ENCODE results near the gene TMEM92. TPM values are rescaled to one million over a fixed set of nuclear protein-coding genes. Genes with fewer than 3 reads are reported as not detected.
"Not testable (repeated sequence)": the region's sequence is repeated elsewhere in the genome, so short reads cannot be mapped to it uniquely, and the experiment has no call there.

TMEM92 gene
- total RNA-seq, 1 experiment from 2014 or later: not detected

GRCh38 chr17:50297407-50297865, 23.2 kb downstream of the TMEM92 start:
- no peaks in the 10 kb centered on the region for H4K20me1 ChIP-seq (ENCODE audit: insufficient read depth, low read depth, low read length)
- H3K9me3 ChIP-seq (ENCODE audit: low read length): no peaks in the 10 kb centered on the region
- no peaks in the 10 kb centered on the region for H3K36me3 ChIP-seq (ENCODE audit: insufficient read depth, low read length)
- H3K27me3 ChIP-seq (ENCODE audit: low read length): no peaks in the 10 kb centered on the region
- no peak overlapping the region for H3K9ac ChIP-seq (ENCODE audit: low read length)
- H3K9me2 ChIP-seq (replicated peaks; ENCODE audit: insufficient read depth, low read length): no peaks in the 10 kb centered on the region
- H3K4me1 ChIP-seq (ENCODE audit: low read length): no peaks in the 10 kb centered on the region
- no peak overlapping the region for H3K4me3 ChIP-seq (ENCODE audit: low read length)
- no peaks in the 10 kb centered on the region for H3K79me2 ChIP-seq (ENCODE audit: low read length)
- no peak overlapping the region for H3K27ac ChIP-seq (ENCODE audit: low read length)
- peak; percentile 78 for DNase-seq
- H2AFZ ChIP-seq (ENCODE audit: low read length): no peak overlapping the region
- no peak overlapping the region for H3K4me2 ChIP-seq (ENCODE audit: low read depth, low read length, poor library complexity, severe bottlenecking)

DNA sequence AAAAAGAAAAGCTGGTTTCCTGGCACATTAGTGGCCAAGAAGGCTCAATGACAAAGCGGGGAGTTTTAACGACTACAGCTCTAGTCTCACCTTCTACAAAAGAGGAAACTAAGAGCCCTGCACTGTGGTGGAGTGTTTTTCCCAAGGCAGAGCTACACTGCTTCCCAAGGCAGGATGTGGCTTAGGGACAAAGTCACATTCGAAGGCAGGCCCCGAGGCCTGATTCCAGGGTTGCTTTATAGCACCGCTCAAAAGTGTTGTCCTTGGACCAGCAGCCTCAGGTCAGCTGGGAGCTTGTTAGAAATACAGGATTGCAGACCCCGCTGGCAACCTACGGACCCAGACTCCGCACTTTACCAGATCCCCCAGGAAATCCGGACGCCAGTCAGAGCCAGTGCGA, 23.8 kb downstream of the TMEM92 start:
- Histone ChIP-seq H3K79me2 (ENCODE audit: low read length) (no peaks in the 10 kb centered on the region), H3K36me3 (ENCODE audit: insufficient read depth, low read length) (no peaks in the 10 kb centered on the region), H3K4me3 (ENCODE audit: low read length) (no peak overlapping the region), H3K9me3 (ENCODE audit: low read length) (no peaks in the 10 kb centered on the region), H3K27me3 (ENCODE audit: low read length) (no peaks in the 10 kb centered on the region), H4K20me1 (ENCODE audit: insufficient read depth, low read depth, low read length) (no peaks in the 10 kb centered on the region), H3K9me2 (replicated peaks; ENCODE audit: insufficient read depth, low read length) (no peaks in the 10 kb centered on the region), H2AFZ (ENCODE audit: low read length) (no peak overlapping the region), H3K4me2 (ENCODE audit: low read depth, low read length, poor library complexity, severe bottlenecking) (no peak overlapping the region), H3K4me1 (ENCODE audit: low read length) (no peaks in the 10 kb centered on the region), H3K9ac (ENCODE audit: low read length) (no peak overlapping the region), H3K27ac (ENCODE audit: low read length) (no peak overlapping the region)
- DNase-seq: no peak

- Histone ChIP-seq H3K4me1 (ENCODE audit: low read length) (no peaks in the 10 kb centered on the region), H3K4me3 (ENCODE audit: low read length) (no peak overlapping the region), H4K20me1 (ENCODE audit: insufficient read depth, low read depth, low read length) (no peaks in the 10 kb centered on the region), H3K9ac (ENCODE audit: low read length) (no peak overlapping the region), H3K27ac (ENCODE audit: low read length) (no peak overlapping the region), H3K36me3 (ENCODE audit: insufficient read depth, low read length) (no peaks in the 10 kb centered on the region), H3K9me3 (ENCODE audit: low read length) (no peaks in the 10 kb centered on the region), H3K9me2 (replicated peaks; ENCODE audit: insufficient read depth, low read length) (no peaks in the 10 kb centered on the region), H3K79me2 (ENCODE audit: low read length) (no peaks in the 10 kb centered on the region), H3K4me2 (ENCODE audit: low read depth, low read length, poor library complexity, severe bottlenecking) (no peak overlapping the region), H3K27me3 (ENCODE audit: low read length) (no peaks in the 10 kb centered on the region), H2AFZ (ENCODE audit: low read length) (no peak overlapping the region)
- DNase-seq: no peak
Observed at GRCh38 chr17:50299776-50300175, 25.5 kb downstream of the TMEM92 start.

DNA sequence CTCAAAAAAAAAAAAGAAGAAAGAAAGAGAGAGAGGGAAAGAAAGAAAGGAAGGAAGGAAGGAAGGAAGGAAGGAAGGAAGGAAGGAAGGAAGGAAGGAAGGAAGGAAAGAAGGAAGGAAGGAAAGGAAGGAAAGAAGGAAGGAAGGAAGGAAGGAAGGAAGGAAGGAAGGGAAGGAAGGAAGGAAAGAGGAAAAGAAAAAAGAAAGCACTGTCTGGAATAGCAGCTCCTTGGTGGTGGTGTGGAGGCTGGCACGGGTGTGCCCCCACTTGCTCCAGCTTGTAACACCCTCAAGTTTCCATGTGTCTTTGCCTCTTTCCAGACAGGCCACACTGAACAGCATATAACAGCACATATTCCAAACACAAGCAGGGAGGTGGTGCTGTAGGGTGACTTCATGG, 26.6 kb downstream of the TMEM92 start:
- not testable (repeated sequence) for H3K9me2 ChIP-seq (replicated peaks; ENCODE audit: insufficient read depth, low read length); H3K27ac ChIP-seq (ENCODE audit: low read length); H3K9ac ChIP-seq (ENCODE audit: low read length); H4K20me1 ChIP-seq (ENCODE audit: insufficient read depth, low read depth, low read length); H3K36me3 ChIP-seq (ENCODE audit: insufficient read depth, low read length); H3K79me2 ChIP-seq (ENCODE audit: low read length); H3K27me3 ChIP-seq (ENCODE audit: low read length); H2AFZ ChIP-seq (ENCODE audit: low read length); H3K4me1 ChIP-seq (ENCODE audit: low read length); H3K4me2 ChIP-seq (ENCODE audit: low read depth, low read length, poor library complexity, severe bottlenecking); H3K9me3 ChIP-seq (ENCODE audit: low read length); H3K4me3 ChIP-seq (ENCODE audit: low read length); DNase-seq

DNA sequence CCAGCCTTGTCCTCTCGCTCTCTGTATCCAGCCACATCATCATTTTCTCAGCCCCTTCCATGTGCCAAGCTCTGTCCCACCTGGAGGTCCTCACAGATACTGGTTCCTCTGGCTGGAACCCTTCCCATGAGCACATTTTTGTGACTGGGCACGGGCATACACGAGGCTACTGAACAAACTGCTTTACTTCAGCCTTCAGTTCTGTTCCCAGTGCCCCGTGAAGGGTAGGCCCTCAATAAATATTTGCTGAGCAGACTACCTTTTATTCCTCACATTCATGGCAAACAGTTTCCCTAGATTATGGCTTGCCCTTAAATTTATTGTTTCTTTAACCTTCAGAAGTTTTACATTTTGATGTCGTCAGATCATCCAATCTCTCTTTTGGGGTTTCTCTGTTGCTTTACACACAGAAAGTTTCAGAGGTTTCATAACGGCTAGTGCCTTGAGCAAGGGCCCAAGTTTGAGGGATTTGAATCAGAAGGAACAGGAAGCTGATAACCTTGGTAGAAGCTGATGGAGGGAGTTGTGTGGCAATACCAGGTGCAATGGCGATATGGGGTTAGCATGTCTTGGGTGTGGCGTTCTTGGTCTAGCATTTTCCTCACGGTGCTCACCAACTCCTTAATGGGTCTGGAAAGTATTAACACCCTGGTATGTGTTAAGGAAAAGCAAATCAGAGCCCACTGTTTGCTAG, 27.8 kb downstream of the TMEM92 start:
- no peak overlapping the region for H2AFZ ChIP-seq (ENCODE audit: low read length)
- no peaks in the 10 kb centered on the region for H3K9me3 ChIP-seq (ENCODE audit: low read length)
- H3K27ac ChIP-seq (ENCODE audit: low read length): no peak overlapping the region
- no peaks in the 10 kb centered on the region for H3K9me2 ChIP-seq (replicated peaks; ENCODE audit: insufficient read depth, low read length)
- no peaks in the 10 kb centered on the region for H3K36me3 ChIP-seq (ENCODE audit: insufficient read depth, low read length)
- no peak overlapping the region for H3K4me2 ChIP-seq (ENCODE audit: low read depth, low read length, poor library complexity, severe bottlenecking)
- no peak for DNase-seq
- no peaks in the 10 kb centered on the region for H3K4me1 ChIP-seq (ENCODE audit: low read length)
- no peak overlapping the region for H3K4me3 ChIP-seq (ENCODE audit: low read length)
- H4K20me1 ChIP-seq (ENCODE audit: insufficient read depth, low read depth, low read length): no peaks in the 10 kb centered on the region
- no peaks in the 10 kb centered on the region for H3K27me3 ChIP-seq (ENCODE audit: low read length)
- H3K79me2 ChIP-seq (ENCODE audit: low read length): no peaks in the 10 kb centered on the region
- H3K9ac ChIP-seq (ENCODE audit: low read length): no peak overlapping the region

GRCh38 chr17:50303051-50303450, 28.8 kb downstream of the TMEM92 start:
- no peak for DNase-seq

GRCh38 chr17:50303596-50303995, 29.3 kb downstream of the TMEM92 start:
- Histone ChIP-seq H3K27me3 (ENCODE audit: low read length) (no peaks in the 10 kb centered on the region), H3K4me3 (ENCODE audit: low read length) (no peak overlapping the region), H3K79me2 (ENCODE audit: low read length) (no peaks in the 10 kb centered on the region), H4K20me1 (ENCODE audit: insufficient read depth, low read depth, low read length) (no peaks in the 10 kb centered on the region), H3K9me3 (ENCODE audit: low read length) (no peaks in the 10 kb centered on the region), H3K4me1 (ENCODE audit: low read length) (no peaks in the 10 kb centered on the region), H3K4me2 (ENCODE audit: low read depth, low read length, poor library complexity, severe bottlenecking) (no peak overlapping the region), H2AFZ (ENCODE audit: low read length) (no peak overlapping the region), H3K36me3 (ENCODE audit: insufficient read depth, low read length) (no peaks in the 10 kb centered on the region), H3K27ac (ENCODE audit: low read length) (no peak overlapping the region), H3K9me2 (replicated peaks; ENCODE audit: insufficient read depth, low read length) (no peaks in the 10 kb centered on the region), H3K9ac (ENCODE audit: low read length) (no peak overlapping the region)
- DNase-seq: no peak

More at GRCh38 chr17:50303051-50303450, 28.8 kb downstream of the TMEM92 start:
- H3K4me3 ChIP-seq (ENCODE audit: low read length): no peak overlapping the region
- no peak overlapping the region for H3K27ac ChIP-seq (ENCODE audit: low read length)
- H3K9ac ChIP-seq (ENCODE audit: low read length): no peak overlapping the region
- H4K20me1 ChIP-seq (ENCODE audit: insufficient read depth, low read depth, low read length): no peaks in the 10 kb centered on the region
- no peaks in the 10 kb centered on the region for H3K9me3 ChIP-seq (ENCODE audit: low read length)
- no peaks in the 10 kb centered on the region for H3K79me2 ChIP-seq (ENCODE audit: low read length)
- no peak overlapping the region for H2AFZ ChIP-seq (ENCODE audit: low read length)
- H3K4me2 ChIP-seq (ENCODE audit: low read depth, low read length, poor library complexity, severe bottlenecking): no peak overlapping the region
- H3K4me1 ChIP-seq (ENCODE audit: low read length): no peaks in the 10 kb centered on the region
- H3K27me3 ChIP-seq (ENCODE audit: low read length): no peaks in the 10 kb centered on the region
- no peaks in the 10 kb centered on the region for H3K36me3 ChIP-seq (ENCODE audit: insufficient read depth, low read length)
- H3K9me2 ChIP-seq (replicated peaks; ENCODE audit: insufficient read depth, low read length): no peaks in the 10 kb centered on the region

DNA sequence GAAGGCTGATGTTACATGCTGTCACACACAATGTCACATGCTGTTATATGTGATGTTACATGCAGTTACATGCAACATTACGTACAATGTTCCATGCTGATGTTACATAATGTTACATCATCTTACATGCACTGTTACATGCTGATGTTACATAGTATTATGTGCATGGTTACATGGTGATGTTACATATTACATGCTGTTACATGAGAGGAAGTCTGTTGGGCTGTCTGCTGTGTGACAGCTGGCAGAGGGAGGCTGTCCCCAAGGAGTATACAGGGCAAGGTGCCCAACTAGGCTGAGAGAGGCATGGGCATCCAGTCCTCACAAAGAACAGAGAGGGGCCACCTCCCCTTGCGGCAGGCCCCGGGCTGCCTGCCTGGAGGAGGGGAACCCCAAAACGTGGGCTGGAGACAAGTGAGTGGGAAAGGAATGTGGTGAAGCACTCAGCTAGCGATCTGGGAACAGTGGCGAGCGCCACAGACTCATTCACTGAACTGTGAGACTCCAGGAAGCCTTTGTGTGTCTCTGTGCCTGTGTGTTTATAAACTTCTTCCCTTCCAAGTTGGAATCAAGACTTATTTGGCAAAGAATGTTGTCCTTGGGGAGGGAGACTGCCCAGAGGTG, 30.6 kb downstream of the TMEM92 start:
- no peaks in the 10 kb centered on the region for H3K9me3 ChIP-seq (ENCODE audit: low read length)
- H3K9ac ChIP-seq (ENCODE audit: low read length): no peak overlapping the region
- no peaks in the 10 kb centered on the region for H3K36me3 ChIP-seq (ENCODE audit: insufficient read depth, low read length)

More for the DNA sequence above, 30.6 kb downstream of the TMEM92 start:
- H3K4me2 ChIP-seq (ENCODE audit: low read depth, low read length, poor library complexity, severe bottlenecking): no peak overlapping the region
- no peaks in the 10 kb centered on the region for H3K9me2 ChIP-seq (replicated peaks; ENCODE audit: insufficient read depth, low read length)
- no peaks in the 10 kb centered on the region for H3K4me1 ChIP-seq (ENCODE audit: low read length)
- H3K27me3 ChIP-seq (ENCODE audit: low read length): no peaks in the 10 kb centered on the region
- no peak overlapping the region for H3K4me3 ChIP-seq (ENCODE audit: low read length)
- H3K27ac ChIP-seq (ENCODE audit: low read length): no peak overlapping the region
- H4K20me1 ChIP-seq (ENCODE audit: insufficient read depth, low read depth, low read length): no peaks in the 10 kb centered on the region
- H2AFZ ChIP-seq (ENCODE audit: low read length): no peak overlapping the region
- no peak for DNase-seq
- no peaks in the 10 kb centered on the region for H3K79me2 ChIP-seq (ENCODE audit: low read length)

Data from Karpas-422 (cell line).